ENCODE results near the gene ANKS1B.
"Not testable (repeated sequence)": the region's sequence is repeated elsewhere in the genome, so short reads cannot be mapped to it uniquely, and the experiment has no call there.

Gene ANKS1B

DNA sequence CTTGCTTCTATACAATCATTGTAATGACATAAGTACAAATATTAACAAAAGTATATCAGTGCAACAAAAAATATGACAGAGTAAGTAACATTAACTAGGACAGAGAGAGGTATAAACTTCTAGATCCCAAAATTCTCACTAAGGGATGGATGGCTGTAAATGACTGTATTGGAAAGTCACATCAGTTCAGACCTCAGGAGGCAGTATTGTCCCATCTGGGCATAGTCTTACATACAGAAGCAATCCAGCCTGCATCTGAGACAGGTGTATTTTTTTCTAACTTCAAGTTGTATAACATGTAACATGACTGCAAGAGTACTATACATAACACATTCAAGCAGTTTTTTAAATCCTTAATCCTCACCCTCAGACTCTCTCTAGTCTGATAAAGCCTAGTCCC, 238.2 kb downstream of the ANKS1B start:
- DNase-seq, result no peak

DNA sequence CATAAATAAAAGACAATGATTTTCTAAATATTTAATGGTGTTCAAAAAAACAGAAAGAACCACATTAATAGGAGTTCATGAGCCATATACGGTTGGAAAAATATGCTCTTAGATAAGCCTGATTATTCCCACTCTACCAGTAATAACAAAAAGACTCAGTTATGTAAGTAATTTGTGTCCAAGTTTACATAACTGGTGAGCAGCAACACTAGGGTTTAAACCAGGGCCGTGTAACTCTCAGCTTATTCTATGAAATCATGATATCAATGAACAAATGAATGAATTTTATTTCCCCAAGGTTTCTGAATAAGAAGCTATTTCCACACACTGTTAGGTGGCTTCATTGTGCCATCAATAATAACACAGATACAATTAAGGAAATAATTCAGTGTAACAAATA, 238.8 kb downstream of the ANKS1B start:
- DNase-seq, result no peak

DNA sequence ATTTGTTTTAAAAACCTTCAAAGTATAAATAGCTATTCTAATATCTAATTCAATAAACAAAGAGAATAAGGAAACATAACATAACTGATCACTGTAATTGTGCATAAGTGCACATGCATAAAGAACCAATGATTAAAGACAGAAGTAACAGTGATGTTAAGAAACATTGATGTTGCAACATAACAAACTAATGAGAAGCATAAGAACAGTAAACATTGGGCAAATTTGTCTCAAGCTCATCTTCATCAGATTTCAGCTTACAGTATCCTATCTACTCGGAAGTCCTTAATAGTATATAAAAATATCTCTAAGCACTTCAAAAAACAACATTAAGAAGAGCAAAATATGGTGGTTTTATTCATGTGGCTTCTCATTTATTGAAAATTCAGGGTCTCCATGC, 239.6 kb downstream of the ANKS1B start:
- no peak for DNase-seq

DNA sequence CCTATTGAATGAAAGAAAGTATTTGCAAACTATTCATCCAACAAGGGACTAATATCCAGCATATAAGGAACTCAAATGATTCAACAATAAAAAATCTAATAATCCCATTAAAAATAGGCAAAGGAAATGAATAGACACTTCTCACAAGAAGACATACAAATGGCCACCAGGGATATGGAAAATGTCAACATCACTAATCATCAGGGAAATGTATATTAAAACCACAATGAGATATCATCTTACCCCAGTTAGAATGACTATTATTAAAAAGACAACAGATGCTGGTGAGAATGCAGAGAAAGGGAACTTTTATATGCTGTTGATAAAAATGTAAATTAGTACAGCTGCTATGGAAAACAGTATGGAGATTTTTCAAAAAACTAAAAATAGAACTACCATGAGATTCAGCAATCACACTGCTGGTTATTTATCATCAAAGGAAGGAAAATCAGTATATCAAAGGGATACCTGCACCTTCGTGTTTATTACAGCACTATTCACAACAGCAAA, 247.9 kb downstream of the ANKS1B start:
- no peak for DNase-seq

DNA sequence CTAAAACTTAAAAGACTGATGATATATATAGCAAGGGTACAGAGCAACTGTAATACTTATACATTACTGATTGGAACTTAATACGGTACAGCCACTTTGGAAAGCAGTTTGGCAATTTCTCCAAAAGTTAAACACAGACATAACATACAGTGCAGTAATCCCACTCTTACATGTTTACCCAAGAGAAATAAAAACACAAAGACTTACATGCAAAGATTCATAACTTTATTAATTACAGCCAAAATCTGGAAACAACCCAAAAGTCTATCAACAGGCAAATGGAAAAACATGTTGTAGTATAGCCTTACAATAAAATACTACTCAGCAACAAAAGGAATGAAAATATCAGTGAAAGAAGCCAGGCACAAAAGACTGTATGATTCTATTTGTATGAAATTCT, 252.6 kb downstream of the ANKS1B start:
- DNase-seq, result no peak

DNA sequence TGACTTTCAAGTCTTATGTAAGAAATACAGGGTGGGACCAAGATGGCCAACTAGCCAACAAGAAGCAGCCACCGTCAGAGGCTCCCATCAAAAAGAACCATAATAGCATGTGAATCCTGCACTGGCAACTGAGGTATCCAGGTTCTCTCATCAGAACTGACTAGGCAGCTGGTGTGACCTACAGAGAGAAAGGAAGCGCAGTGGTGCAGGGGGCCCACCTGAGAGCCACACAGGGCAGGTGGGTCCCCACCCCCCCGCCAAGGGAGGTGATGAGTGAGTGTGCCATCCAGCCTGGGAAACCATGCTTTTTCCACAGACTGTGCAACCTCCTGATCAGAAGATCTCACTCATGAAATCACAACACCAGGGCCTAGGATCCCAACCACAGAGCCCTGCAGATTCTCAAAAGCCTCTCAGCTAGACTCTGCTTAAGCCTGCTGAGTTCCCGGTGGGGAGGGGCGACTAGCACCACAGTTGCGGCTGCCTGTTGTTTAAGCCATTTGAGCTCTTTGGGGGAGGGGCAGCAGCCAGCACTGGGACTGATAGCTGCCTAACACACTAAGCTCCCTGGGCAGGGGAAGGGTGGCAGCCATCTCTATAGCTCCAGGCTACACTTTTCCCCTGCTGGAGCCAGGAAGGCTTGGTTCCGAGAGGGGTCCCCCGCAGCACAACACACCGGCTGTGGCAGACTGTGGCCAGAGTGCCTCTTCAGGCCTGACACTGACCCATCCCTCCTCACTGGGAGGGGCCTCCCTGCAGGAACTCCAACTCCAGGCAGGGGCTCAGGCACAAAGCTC, 261.8 kb downstream of the ANKS1B start:
- DNase-seq, result no peak

DNA sequence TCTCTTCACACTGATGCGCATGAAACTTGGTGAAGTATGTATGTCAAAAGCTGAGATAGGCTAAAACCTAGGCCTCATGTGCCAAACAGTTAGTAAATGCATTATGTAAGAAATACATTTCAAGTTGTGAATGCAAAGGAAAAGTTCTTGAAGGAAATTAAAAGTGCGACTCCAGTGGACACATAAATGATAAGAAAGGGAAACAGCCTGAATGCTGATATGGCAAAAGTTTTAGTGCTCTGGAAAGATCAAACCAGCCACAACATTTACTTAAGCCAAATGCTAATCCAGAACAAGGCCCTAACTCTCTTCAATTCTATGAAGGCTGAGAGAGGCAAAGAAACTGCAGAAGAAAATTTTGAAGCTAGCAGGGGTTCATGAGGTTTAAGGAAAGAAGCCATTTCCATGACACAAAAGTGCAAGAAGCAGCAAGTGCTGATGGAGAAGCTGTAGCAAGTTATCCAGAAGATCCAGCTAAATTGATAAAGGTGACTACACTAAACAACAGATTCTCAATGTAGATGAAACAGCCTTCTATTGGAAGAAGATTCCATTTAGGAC, 262.9 kb downstream of the ANKS1B start:
- no peak for DNase-seq

DNA sequence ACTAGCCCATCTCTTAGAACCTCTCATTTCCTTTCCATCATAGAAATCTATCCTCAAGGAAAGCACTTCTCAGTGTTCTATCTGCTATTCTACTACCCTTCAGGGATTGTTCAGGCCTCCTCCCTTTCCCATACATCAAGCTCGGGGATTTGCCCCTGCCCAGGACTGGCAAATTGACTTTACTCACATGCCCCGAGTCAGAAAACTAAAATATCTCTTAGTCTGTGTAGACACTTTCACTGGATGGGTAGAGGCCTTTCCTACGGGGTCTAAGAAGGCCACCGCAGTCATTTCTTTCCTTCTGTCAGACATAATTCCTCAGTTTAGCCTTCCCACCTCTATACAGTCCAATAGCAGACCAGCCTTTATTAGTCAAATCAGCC, 264.7 kb downstream of the ANKS1B start:
- DNase-seq, result not testable (repeated sequence)

DNA sequence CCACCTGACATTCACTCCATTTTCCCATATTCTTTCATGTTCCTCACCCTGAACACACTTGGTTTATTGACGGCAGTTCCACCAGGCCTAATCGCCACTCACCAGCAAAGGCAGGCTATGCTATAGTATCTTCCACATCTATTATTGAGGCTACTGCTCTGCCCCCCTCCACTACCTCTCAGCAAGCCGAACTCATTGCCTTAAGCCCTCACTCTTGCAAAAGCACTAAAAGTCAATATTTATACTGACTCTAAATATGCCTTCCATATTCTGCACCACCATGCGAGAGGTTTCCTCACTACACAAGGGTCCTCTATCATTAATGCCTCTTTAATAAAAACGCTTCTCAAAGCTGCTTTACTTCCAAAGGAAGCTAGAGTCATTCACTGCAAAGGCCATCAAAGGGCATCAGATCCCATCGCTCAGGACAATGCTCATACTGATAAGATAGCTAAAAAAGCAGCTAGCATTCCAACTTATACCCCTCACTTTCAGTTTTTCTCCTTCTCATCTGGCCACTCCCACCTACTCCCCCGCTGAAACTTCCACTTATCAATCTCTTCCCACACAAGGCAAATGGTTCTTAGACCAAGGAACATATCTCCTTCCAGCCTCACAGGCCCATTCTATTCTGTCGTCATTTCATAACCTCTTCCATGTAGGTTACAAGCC, 265.2 kb downstream of the ANKS1B start:
- not testable (repeated sequence) for DNase-seq

DNA sequence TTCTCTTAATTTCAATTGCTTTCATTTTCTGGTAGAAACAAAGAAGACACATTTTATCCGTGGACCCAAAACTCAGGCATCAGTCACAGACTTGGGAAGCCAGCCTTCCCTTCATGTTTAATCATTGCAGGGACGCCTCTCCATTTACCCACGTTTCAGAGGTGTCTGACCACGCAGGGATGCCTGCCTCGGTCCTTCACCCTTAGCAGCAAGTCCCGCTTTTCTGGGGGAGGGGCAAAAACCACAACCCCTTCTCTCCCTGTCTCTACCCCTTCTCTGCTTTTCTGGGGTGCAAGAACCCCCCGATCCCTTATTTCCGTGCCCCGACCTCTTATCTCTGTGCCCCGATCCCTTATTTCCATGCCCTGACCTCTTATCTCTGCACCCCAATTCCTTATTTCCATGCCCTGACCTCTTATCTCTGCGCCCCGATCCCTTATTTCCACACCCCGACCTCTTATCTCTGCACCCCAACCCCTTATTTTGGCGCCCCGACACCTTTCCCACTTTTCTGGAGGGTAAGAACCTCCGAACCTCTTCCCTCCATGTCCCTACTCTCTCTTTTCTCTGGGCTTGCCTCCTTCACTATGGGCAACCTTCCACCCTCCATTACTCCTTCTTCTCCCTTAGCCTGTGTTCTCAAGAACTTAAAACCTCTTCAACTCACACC, 268.8 kb downstream of the ANKS1B start:
- DNase-seq, result not testable (repeated sequence)

DNA sequence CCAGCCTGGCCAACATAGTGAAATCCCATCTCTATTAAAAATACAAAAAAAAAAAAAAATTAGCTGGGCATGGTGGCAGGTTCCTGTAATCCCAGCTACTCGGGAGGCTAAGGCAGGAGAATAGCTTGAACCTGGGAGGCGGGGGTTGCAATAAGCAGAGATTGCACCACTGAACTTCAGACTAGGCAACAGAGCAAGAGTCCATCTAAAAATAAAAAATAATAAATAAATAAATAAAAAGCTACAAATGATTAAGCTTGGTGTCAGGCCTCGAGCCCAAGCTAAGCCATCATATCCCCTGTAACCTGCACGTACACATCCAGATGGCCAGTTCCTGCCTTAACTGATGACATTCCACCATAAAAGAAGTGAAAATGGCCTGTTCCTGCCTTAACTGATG, 269.8 kb downstream of the ANKS1B start:
- DNase-seq, result not testable (repeated sequence)

DNA sequence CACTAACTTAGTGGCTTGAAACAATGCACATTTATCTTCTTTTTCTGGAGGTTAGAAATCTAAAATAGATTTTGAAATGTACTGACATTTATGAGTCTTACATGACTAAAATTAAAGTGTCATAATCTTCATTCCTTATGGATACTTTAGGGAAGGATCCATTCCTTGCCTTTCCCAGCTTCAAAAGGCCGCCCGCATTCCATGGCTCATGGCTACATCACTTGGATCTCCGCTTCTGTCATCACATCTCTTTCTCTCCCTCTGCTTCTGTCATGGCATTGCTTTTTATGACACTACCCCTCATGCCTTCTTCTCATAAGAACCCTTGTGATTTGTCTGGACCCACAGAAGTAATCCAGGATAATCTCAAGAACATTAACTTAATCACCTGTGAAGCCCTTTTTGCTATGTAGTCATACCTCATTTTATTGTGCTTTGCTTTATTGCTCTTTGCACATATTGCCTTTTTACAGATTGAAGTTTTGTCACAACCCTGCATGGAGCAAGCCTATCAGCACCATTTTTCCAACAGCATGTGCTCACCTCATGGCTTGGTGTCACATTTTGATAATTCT, 270.7 kb downstream of the ANKS1B start:
- DNase-seq, result no peak

DNA sequence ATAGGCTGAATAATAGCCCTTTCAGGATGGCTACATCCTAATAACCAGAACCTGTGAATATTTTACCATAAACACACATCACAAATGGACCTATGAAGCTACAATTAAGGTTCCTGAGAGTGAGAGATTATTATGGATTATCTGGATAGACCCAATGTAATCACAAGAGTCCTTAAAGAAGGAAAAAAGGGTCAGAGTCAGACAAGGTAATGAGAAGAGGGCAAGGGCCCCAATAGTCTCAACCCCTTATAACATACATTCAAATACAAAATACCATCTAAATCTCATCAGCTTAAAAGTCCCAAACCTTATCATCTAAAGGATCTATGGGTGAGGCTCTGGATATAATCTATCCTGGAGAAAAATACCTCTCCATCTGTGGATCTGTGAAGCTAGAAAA, 272.5 kb downstream of the ANKS1B start:
- no peak for DNase-seq

DNA sequence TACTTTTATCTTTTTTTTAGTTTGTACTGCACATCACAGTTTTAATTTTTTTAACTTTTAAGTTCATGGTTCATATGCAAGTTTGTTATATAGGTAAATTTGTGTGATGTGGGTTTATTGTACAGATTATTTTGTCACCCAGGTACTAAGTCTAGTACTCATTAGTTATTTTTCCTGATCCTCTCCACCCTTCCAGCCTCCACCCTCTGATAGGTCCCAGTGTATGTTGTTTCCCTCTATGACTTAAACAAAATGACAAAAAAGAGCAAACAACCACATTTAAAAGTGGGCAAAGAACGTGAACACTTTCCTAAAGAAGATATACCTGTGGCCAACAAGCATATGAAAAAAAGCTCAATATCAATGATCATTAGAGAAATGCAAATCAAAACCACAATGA, 273.5 kb downstream of the ANKS1B start:
- no peak for DNase-seq

DNA sequence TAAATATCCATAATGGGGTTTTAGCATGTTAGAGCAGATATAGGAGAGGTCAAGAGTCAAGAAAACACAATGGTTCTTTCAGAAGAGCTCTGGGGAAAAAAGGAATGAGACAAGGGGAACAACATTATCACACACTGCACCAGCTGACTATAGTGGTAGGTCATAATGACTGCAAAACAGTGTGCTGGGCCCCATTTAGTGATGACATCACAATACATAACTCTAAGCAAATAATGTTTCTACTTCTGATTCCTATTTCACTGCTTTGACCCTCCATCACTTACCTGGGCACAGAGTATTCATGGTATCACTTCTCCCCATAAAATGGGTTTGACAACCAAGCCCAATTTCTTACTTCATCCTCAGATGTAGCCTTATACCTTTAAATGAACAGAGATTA, 275.1 kb downstream of the ANKS1B start:
- no peak for DNase-seq

DNA sequence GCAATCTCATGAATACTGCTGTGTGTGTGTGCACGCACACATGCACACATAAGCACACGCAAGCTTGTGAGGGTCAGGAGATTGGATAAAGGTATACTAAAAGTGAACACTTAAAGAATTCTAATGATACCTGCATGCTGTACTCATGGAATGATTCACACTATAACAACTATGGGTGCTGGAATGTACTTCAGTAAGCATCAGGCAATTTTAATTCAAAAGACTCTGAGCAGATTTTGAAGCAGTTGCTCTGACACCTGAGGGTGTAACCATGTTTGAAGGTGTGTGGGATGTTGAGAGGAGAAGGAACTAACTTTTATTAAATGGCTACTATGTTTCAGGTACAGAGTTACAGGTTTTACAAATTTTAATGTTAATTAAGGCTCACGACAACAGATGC, 275.6 kb downstream of the ANKS1B start:
- DNase-seq, result no peak

DNA sequence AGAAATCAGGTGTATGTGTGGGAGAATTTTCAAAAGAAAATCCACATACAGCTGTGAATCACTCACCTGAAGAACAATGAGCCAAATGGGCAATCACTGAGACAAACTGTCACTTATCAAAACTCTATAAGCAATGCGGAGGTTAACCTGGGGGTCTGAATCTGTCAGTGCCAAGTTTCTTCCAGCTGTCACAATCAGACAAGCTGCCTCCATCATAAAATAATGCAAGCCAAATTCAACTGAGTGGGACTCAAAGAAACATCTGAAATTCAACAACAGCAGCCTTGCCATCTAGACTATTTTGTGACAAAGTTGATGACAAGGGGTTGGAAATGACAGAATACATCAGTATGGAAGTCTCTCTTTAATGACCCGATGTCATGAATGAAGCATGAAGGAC, 276.9 kb downstream of the ANKS1B start:
- no peak for DNase-seq

DNA sequence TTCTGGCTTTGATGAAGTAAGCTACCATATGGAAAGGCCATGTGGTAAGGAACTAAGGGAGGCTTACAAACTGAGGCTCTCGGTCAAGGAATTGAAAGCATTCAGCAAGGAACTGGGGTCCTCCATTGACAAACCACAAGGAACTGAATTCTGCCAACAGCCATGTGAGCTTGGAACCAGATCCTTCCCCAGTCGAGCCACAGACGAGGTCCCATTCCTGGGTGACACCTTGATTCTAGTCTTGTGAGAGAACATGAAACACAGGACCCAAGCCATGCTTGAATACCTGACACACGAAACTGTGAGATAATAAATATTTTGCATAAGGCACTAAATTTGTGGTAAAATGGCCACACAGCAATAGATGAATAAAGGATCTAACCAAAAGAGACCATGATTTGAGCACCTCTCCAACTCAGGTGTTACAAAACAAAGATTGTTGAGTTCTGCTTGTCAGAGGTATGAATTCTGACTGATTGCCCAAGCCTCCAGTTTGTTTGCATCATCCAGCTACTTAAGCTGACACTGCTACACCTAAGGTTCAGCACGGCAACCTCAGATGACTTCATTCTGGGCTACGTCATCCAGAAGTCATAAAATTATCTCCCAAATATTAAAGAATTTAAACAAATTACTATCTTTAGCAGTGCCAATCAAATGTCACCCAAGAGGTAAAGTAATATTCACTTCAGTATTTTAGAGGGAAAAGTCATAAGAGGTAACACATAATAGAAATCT, 277.8 kb downstream of the ANKS1B start:
- no peak for DNase-seq

DNA sequence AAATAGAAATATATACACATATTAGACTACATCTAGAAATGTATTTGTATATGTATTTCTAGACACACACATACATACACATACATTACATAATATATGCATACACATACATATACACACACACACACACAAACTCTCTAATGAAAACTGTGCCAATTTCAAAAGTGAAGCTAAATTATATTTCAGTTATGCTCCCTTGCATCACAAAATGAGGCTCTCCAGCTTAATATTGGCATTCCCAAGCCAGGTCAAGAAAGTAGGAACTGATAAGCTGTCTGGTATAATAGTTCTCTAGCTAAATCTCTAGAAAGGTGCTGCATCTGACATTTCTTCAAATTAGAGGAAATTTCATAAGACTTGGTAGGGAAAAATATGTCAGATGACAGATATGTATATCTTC, 280.3 kb downstream of the ANKS1B start:
- no peak for DNase-seq

DNA sequence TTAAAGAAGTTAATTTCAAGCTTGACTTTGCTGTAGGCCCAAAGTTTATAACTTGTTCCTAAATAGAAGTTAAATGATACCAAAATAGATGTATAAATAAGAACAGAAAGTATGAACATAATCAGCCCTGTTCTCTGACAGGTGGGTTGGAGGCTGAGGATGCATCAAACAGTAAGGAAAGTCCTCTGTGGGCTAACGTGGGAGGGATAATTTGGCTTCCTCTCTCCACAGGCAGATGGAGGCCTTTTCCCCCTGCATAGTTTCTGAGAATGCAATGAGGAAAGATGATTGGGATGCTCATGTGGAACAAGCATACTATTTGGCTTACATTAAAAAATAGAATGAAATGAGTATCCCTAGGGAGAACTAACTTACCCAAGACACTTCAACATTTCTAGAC, 280.7 kb downstream of the ANKS1B start:
- DNase-seq, result no peak

DNA sequence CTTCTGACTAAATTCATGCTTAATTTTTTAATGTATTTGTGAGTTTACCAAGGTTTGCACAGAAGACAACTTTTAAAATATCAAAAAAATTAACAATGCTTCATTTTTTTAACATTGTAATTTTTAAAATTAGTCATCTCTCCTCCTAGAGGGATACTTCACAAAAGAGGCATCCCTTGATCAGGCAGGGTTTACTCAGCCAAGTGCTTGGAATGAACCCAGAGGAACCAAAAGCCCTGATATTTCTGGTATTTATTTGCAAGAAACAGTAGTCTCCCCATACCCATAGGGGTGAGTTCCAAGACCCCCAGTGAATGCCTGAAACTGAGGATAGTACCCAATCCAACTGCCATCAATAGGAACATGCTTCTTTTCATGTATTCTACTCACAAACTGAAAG, 284.7 kb downstream of the ANKS1B start:
- no peak for DNase-seq

DNA sequence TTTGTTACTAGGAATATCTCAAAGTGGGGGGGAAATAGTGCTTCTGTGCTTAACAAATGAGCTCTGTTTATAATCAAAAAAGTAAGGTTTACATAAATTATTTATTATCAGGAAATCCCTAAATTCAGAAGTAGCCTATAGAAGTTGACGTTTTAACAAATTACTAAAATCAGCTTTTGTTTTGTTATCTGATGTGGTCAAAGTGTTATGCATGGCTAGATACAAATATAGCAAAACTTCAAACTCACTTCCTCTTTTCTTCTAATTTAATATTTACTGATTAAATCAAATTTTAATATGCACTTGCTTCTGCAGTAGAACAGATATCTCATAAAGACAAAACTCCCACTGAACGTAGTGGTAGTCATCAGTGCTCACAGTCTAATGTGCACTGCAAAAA, 289.7 kb downstream of the ANKS1B start:
- DNase-seq, result no peak

DNA sequence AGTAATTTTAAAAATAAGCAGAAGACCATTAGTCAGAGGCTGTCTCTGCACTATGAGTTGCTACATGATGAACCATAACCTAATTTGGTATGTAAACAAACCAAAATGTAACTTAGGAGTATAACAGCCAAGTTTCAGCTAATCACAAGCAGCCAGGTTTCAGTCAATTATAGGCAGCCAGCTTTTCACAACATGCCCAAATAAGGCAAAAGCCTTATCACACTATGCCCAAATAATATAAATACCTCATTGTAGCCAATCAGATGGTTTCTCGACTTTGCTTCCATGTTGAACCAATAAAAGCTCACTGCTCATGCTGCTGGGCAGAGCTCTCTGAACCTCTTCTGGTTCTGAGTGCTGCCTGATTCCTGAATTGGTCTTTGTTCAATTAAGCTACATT, 298.6 kb downstream of the ANKS1B start:
- DNase-seq, result no peak

Data from stimulated activated CD4-positive, alpha-beta T cell treated with anti-CD3 and anti-CD28 coated beads, Interleukin-4, amount 100 ng/mL, for 24 hours (primary cell).